Retinal pigment epithelial cell (primary cell): Measurements from ENCODE around the gene ARHGAP10.

Source experiments
- DNase-seq: peaks from one replicate; pipeline ENCODE4 v3.0.0-alpha.2; 2010; ENCODE audit warnings: low read depth
- H3K4me3 ChIP-seq: 2 replicates; pipeline ENCODE4 v1.5.1; 2011; ENCODE audit warnings: mild to moderate bottlenecking, low read length, control low read depth, moderate library complexity
- TF ChIP-seq, protein P1 (sequence below): conservative IDR thresholded peaks from 2 replicates; pipeline ENCODE4 v1.5.1; 2011; ENCODE audit warnings: low read depth, low read length, control low read depth, inconsistent platforms

ARHGAP10 gene

DNA sequence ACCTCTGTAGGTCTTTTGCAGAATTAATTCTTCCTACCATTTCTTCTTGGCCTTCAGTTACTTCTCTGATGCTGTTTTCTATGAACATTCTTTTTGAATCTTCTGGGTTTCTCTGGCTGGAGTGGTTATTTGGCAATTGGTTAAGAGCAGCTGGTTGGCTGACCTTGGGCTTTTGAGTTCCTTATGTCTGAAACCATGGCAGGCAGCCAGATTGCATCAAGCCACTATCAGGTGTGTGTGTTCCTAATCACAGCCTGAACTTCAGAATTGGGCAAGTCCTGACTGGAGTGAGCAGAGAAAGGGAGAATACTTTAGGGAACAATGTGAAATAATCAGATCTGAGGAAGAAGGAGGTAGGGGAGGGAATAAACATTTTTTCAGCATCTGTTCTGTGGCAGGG, 90.2 kb downstream of the ARHGAP10 start:
- no peak overlapping the region for H3K4me3 ChIP-seq
- TF ChIP-seq, protein P1, sequence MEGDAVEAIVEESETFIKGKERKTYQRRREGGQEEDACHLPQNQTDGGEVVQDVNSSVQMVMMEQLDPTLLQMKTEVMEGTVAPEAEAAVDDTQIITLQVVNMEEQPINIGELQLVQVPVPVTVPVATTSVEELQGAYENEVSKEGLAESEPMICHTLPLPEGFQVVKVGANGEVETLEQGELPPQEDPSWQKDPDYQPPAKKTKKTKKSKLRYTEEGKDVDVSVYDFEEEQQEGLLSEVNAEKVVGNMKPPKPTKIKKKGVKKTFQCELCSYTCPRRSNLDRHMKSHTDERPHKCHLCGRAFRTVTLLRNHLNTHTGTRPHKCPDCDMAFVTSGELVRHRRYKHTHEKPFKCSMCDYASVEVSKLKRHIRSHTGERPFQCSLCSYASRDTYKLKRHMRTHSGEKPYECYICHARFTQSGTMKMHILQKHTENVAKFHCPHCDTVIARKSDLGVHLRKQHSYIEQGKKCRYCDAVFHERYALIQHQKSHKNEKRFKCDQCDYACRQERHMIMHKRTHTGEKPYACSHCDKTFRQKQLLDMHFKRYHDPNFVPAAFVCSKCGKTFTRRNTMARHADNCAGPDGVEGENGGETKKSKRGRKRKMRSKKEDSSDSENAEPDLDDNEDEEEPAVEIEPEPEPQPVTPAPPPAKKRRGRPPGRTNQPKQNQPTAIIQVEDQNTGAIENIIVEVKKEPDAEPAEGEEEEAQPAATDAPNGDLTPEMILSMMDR = no peak
- no peak for DNase-seq

DNA sequence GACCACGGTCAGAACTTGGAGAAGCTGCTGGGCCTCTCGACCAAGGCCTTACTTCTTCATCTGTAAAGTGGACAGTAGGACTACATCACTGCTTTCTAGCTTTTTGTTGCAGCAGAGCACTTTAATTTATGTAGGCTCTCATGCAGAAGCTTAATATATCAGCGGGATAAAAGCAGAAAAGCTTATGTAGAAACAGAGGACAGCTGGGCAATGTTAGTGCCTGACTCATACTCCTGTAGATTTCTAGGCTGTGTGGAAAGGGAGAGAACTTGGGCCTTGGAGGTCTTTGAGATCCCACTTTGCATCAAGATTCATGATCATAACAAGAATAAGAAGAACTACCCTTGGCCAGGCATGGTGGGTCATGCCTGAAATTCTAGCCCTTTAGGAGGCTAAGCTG, 91.2 kb downstream of the ARHGAP10 start:
- no peak overlapping the region for H3K4me3 ChIP-seq
- DNase-seq = no peak
- TF ChIP-seq, protein P1 = no peak

DNA sequence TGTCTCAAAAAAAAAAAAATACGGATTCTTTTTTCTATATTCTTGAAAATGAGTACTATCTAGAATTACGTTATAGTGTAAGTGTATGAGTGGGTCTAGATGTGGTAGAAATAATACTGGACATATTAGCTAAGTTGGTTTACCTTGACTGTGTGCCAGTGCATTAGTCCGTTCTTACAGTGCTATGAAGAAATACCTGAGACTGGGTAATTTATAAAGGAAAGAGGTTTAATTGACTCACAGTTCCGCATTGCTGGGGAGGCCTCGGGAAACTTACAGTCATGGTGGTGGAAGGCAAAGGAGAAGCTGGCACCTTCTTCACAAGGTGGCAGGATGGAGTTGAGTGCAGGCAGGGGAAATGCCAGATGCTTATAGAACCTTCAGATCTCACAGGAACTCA, 92.4 kb downstream of the ARHGAP10 start:
- no peak for DNase-seq
- H3K4me3 ChIP-seq = no peak overlapping the region
- TF ChIP-seq, protein P1 = no peak

DNA sequence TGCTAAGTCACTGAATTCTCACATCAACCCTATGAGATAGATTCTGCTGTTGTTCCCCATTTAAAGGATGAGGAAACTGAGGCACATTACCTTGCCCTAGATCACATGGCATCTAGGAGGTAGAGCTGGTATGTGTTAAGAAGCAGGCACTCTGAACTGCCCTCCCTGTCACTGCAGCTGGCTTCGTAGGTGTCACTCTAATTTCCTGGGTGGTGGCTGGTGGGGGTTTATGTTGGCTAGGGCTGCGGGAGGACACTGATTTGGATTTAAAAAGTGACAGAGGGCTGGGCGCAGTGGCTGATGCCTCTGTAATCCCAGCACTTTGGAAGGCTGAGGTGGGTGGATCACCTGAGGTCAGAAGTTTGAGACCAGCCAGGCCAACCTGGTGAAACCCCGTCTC, 93.0 kb downstream of the ARHGAP10 start:
- TF ChIP-seq, protein P1 = no peak
- DNase-seq = no peak

DNA sequence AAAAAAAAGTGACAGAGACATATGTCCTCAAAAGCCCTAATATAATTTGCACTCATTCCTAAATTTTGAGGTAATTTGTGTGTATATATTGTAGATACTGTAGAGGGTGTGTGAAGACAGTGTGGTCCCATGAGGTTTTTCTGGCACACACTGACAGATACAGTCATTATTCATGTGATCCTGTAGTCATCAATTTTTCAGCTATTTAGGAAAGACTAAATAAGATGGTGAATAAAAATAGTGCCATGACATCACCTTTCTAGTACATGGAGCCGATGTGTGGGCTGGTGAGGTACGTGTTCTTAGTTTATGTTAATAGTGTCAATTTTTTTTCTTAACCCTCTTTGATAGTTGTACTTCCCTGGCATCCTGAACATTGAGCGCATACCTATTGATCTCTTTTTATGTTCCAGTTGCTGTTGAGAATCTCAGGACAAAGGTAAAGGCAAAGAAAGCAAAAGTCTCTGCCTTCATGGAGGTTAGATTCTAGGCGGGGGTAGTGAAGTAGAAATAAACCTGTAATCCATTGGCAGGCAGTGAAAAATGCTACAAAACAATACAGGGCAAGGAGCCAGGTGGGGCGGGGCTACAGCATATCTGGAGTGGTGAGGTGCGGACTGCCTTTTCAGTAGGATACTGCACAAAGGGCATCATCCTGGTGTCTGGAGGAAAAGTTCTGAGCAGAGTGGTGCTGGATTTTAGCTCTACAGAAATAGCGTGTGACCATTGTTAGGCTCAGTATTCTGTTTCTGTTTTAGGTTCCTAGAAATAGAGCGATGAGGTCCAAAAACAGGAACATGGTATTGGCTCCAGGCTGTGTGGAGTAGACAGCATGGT, 93.8 kb downstream of the ARHGAP10 start:
- TF ChIP-seq, protein P1 = no peak
- H3K4me3 ChIP-seq = no peak overlapping the region
- DNase-seq = no peak

More for the DNA sequence above, 93.0 kb downstream of the ARHGAP10 start:
- H3K4me3 ChIP-seq = no peak overlapping the region

DNA sequence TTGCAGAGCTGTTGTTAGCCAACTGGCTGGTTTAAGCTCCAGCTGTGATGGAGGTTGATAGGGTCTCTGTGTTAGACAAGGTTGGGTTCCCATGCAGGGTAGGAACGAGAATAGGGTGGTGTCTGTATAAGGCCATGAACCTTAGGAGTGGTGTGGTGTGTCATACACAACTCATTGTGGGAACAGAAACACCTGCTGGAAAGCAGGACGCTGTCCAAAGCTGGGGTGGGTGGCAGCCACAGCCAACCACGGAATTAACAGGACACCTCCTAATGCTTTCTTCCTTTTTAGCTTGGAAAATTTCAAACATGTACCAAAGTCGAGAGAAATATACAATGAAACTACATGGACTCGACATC, 94.4 kb downstream of the ARHGAP10 start:
- H3K4me3 ChIP-seq = no peak overlapping the region
- DNase-seq = no peak
- TF ChIP-seq, protein P1 = no peak

DNA sequence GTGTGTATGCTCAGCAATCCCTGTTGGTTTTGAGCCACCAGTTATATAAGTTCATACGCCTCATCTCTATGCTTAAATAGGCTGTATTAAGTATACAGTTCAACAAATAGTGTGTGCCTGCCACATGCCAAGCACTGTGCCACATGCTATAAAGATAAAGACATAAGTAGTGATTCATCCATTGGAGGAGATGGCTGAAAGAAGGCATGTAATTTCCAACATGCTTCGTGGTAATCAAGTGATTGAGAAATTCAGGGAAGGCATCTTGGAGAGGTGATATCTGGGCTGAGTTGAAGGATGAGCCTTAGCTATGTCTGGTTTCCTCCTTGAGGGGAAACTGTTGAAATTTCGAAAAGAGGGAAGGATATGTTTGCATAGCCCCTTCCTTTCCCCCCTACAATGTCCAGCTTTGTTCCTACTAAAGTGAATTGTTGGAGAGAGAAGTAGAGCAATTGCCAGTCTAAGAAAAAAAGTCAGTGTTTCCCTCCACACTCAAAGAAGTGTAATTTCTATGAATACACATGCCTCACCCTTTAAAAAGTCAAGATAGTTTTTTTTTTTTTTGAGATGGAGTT, 96.5 kb downstream of the ARHGAP10 start:
- no peak for DNase-seq
- H3K4me3 ChIP-seq = no peak overlapping the region
- TF ChIP-seq, protein P1 = no peak
